AG09319 (cell line): ENCODE results near the gene MMEL1.
"Not testable (repeated sequence)": the region's sequence is repeated elsewhere in the genome, so short reads cannot be mapped to it uniquely, and the experiment has no call there.

Experiments used
- DNase-seq: peaks from one replicate; pipeline ENCODE4 v3.0.0-alpha.2; 2010; ENCODE audit warnings: low read depth; ENCODE audit errors: extremely low read depth
- TF ChIP-seq, protein P1 (sequence below): IDR thresholded peaks from 2 replicates; pipeline ENCODE4 v1.5.1; 2011; ENCODE audit warnings: low read depth, mild to moderate bottlenecking, inconsistent platforms, low read length, moderate library complexity

The MMEL1 gene

DNA sequence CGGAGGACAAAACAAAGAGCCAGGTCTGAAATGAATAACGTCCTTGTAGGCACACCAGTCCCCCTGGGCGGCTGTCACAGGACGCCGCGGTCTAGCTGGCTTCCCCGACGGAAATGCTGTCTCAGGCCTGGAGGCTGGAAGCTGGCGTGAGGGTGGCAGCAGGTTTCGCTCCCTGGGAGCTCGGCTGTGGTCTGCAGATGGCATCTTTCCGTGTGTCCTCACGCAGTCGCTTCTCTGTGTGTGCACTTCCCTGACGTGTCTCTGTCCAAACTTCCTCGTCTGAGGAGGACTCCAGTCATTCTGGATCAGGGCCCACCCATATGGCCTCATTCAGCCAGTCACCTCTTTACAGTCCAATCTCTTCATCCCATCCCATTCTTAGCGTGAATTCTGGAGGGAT, 62.5 kb downstream of the MMEL1 start:
- TF ChIP-seq, protein P1, sequence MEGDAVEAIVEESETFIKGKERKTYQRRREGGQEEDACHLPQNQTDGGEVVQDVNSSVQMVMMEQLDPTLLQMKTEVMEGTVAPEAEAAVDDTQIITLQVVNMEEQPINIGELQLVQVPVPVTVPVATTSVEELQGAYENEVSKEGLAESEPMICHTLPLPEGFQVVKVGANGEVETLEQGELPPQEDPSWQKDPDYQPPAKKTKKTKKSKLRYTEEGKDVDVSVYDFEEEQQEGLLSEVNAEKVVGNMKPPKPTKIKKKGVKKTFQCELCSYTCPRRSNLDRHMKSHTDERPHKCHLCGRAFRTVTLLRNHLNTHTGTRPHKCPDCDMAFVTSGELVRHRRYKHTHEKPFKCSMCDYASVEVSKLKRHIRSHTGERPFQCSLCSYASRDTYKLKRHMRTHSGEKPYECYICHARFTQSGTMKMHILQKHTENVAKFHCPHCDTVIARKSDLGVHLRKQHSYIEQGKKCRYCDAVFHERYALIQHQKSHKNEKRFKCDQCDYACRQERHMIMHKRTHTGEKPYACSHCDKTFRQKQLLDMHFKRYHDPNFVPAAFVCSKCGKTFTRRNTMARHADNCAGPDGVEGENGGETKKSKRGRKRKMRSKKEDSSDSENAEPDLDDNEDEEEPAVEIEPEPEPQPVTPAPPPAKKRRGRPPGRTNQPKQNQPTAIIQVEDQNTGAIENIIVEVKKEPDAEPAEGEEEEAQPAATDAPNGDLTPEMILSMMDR, result no peak
- no peak for DNase-seq

DNA sequence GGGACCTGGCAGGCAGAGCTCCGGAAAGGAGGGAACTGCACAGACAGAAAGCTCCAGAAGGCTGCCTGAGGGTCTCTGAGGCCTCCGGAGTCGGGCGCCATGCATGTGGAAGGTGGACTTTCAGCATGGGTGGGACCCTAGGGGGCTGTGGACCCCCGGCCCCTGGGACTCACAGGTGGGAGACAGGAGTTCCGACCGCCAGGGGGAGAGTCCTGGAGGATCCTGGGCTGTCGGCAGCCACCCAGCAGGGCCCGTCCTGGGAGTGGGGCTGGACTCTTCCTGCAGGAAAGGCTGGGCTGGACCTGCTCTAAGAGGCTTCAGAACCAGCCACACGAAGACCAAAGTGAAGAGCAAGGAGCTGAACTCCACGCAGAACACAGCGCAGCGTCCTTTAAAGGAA, 63.1 kb downstream of the MMEL1 start:
- not testable (repeated sequence) for DNase-seq

DNA sequence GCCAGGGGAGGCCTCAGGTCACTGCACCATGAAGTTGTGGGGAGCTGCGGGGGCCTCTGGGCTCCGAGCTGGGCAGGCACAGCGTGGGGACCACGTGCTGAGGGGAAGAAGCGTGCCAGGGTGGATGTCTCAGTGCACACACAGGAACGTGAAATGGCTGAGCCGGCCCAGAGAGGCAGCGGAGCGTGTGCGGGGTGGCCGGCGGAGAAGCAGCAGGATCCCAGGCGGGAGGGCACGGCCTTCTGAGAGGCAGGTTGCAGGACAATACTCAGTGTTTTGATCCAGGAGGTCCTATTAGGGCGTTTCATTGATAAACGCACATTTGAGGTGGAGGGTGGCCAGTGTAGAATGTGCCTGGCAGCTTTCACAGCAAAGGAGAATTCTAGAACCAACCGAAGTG, 63.8 kb downstream of the MMEL1 start:
- TF ChIP-seq, protein P1, result no peak
- no peak for DNase-seq

DNA sequence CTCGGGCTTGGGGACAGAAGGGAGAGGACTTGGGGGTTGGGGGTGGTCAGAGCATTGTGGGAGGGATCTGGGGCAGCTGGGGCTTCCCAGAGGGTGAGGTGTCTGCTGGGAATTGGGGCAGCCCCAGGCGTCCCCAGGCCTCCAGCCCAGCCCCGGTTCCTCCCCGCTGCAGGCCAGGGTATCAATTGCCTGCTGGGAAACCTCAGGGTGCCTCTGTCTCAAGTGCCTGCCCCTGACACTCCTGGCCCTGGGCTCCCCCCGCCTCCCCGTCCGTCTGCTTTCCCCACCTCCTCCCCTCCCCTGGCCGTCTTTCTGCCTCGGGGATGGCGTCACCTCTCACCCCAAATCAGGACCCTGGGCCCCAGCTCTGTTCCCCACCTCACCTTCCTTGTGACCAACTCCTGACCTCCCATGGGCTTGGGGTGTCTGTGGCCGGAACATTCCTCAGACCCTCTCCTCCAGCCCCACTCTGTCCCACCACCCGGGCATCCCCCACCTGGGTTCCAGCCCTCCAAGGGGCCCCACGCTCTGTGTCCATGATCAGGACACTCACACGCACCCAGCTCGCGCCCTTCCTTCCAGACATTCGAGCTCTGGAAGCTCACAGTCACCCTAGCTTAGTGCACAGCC, 64.5 kb downstream of the MMEL1 start:
- not testable (repeated sequence) for DNase-seq

DNA sequence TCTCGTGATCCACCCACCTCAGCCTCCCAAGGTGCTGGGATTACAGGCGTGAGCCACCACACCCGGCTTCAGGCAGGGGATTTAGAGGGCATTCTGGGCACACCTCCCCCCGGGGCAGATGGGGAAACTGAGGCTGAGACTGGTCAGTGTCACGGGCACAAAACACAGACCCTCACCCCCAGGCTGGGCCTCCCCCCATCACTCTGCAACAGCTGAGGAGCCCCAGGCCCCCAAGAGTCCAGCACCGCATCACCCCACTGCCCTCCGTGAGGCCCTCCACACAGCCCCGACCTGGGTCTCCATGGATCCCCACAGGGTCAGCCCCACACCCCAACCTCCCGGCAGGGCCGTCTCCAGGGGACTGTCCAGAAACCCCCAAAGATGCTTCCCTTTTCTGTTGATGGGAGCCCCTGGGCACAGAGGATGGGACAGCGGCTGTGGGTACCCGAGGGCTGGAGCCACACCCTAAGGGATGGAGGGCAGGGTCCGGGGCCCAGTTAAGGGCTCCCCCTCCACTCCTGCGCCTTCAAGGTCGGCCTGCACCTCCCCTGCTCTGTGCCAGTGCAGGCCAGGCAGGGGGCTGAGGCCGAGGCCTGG, 65.6 kb downstream of the MMEL1 start:
- no peak for DNase-seq
- TF ChIP-seq, protein P1, result no peak

DNA sequence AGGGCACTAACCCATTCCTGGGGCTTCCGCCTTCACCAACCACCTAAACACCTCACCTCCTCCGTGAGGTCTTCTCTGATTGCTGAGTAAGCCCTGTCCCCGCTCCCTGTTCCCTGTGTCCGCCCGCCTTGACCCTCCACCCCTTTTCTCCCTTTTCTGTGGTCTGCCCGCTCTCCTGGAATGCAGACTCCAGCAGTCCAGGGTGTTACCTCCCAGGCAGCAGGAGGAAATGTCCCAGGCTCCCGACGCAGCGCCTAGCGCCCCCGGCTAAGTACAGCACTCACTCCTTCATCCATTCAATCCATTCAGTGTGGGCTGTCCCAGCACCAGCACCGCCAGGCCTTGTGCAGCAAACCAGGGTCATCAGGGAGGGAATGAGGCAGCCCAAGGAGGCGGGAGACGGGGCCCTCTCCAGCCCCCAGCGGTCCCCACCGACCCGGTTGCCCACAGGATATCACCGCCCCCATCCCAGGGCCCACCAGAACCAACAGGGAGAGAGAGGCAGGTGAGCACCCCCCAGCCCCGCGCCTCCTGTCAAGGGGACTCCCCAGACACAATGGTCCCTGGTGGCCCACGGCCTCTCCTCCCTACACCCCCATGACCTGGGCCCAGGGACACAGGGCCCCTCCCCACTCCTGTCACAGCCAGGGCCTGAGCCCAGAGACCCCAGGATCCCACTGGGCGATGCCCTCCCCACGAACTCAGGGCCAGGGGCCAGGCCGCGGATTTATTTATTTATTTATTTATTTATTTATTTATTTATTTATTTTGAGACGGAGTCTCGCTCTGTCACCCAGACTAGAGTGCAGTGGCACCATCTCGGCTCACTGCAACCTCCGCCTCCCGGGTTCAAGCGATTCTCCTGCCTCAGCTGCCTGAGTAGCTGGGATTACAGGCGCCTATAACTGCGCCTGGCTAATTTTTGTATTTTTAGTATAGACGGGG, 66.4 kb downstream of the MMEL1 start:
- TF ChIP-seq, protein P1, result no peak
- no peak for DNase-seq

DNA sequence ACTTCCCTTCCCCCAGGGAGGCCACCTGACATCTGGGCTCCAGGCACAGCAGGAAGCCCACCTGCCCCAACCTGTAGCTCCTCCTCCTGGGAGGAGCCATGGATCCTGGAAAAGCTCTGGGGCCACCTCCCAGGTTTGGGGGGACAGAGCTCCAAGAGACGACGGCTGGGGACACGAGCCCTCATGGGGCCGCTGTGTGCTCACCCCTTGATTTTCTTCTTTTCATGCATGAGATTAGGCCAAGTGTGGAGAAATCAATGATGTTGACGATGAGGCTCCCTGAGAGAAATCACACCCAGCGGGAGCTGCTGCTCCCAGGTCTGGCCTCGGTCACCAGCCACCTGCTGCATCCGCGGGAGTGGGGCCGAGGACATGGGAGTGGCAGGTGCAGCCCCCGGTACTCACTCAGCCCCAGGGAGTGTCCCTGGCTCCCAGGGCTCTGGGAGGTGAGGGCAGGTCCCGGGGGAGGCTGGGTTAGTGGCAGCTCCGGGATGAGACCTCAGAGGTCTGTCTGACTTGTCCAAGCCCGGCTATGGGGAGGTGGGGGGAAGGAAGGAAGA, 67.9 kb downstream of the MMEL1 start:
- DNase-seq, result no peak
- TF ChIP-seq, protein P1, result no peak

DNA sequence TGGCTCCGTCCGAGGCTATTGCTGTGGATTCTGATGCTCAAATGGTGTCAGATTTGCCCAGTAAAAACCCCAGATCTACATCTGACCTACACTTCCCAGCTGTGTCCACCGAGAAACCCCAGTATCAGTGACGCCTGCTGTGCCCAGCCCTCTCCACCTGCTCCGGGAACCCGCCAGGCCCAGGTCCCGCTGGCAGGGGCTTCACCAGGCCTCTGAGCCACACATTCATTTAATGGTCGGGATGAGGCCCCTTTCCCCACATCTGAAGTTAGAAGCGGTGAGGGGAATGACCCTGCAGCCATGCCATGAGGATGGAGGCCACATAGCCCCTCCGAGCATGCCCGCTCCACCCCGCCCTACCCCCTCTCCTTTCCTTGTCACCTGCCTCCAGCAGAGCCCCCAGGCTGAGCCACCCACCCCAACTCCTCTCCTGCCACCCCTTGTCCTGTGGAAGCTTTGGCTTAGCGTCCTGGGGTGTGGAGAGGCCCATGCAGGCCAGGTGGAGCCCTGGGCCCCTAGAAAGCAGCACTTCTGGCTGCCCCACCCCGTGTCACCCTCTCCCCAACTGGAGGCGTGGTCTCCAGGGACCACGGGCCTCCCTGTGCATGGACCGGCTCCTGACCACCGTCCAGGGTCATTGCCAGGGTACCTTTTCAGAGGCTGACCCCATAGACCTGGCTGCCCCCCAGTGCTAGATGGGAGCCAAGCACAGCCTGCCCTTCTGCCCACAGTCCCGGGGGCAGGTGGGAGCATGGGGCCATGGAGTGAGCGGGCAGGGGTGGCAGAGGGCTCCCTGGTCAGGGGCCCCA, 68.6 kb downstream of the MMEL1 start:
- TF ChIP-seq, protein P1, result no peak

More for the DNA sequence above, 68.6 kb downstream of the MMEL1 start:
- no peak for DNase-seq
